ENCODE results near the gene GPR141. TPM values are rescaled to one million over a fixed set of nuclear protein-coding genes. Genes with fewer than 3 reads are reported as not detected.
"Not testable (repeated sequence)": the region's sequence is repeated elsewhere in the genome, so short reads cannot be mapped to it uniquely, and the experiment has no call there.

The GPR141 gene
- total and polyA plus RNA-seq, 3 donors from 2014 or later = 1.8 to 3.5 (median 2.5) TPM

DNA sequence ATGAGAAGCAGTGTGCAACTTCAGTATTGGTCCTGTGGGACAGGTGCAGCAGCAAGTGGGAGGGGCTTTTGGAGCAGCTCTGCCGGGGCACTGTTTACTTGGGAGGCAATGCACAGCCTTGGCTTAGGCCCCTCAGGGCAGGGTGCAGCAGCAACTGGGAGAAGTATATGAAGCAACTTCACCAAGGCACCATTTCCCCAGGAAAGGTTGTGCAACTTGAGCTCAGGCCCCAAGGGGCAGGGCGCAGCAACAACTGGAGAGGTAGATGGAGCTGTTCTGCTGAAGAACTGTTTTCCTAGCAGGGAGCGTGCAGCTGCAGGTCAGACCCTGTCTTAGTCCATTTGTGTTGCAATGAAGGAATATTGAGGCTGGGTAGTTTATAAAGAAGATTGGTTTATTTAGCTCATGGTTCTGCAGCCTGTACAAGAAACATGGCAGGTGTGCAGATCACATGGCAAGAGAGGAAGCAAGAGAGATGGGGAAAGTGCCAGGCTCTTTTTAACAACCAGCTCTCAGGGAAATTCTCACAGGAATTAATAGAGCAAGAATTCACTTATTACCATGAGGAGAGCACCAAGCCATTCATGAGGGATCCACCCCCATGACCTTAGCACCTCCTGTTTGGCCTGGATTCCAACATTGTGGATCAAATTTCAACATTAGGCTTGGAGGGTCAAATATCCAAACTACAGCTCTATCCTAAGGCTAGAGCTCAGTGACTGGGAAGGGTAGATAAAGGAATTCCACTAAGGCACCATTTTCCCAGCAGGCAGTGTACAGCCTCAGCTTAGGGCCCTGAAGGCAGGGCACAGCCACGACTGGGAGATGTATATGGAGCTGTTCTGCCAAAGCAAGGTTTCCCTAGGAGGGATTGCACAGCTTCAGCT, 10.9 kb downstream of the GPR141 start:
- Histone ChIP-seq H3K36me3 (ENCODE audit: low read depth, missing control alignments) (no peaks in the 10 kb centered on the region), H3K27me3 (no peaks in the 10 kb centered on the region), H3K27ac (no peak overlapping the region), H3K9me3 (no peaks in the 10 kb centered on the region), H3K4me3 (no peak overlapping the region), H3K4me1 (no peaks in the 10 kb centered on the region)
- DNase-seq = no peak
- TF ChIP-seq, protein P1, sequence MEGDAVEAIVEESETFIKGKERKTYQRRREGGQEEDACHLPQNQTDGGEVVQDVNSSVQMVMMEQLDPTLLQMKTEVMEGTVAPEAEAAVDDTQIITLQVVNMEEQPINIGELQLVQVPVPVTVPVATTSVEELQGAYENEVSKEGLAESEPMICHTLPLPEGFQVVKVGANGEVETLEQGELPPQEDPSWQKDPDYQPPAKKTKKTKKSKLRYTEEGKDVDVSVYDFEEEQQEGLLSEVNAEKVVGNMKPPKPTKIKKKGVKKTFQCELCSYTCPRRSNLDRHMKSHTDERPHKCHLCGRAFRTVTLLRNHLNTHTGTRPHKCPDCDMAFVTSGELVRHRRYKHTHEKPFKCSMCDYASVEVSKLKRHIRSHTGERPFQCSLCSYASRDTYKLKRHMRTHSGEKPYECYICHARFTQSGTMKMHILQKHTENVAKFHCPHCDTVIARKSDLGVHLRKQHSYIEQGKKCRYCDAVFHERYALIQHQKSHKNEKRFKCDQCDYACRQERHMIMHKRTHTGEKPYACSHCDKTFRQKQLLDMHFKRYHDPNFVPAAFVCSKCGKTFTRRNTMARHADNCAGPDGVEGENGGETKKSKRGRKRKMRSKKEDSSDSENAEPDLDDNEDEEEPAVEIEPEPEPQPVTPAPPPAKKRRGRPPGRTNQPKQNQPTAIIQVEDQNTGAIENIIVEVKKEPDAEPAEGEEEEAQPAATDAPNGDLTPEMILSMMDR (IDR thresholded peaks at IDR 0.05) = no peak
- no peak for TF ChIP-seq POLR2A (IDR thresholded peaks at IDR 0.05)
- WGBS, 2 donors = 85 to 100% methylated on average over 3 to 4 of the region's 4 CpGs
- intact Hi-C loops (cut with DNase I; ENCODE audit: low total_unique reads) = no loop called here

- H3K36me3 ChIP-seq (ENCODE audit: low read depth, missing control alignments) = no peaks in the 10 kb centered on the region
- DNase-seq = no peak
- intact Hi-C loops (cut with DNase I; ENCODE audit: low total_unique reads) = no loop called here
- 91 to 92% methylated on average over 4 of the region's 4 CpGs for WGBS, 2 donors
- no peaks in the 10 kb centered on the region for H3K27me3 ChIP-seq
- no peaks in the 10 kb centered on the region for H3K9me3 ChIP-seq
- no peak overlapping the region for H3K4me3 ChIP-seq
- H3K4me1 ChIP-seq = no peaks in the 10 kb centered on the region
- H3K27ac ChIP-seq = no peak overlapping the region
- TF ChIP-seq, protein P1 (IDR thresholded peaks at IDR 0.05) = no peak
- no peak for TF ChIP-seq POLR2A (IDR thresholded peaks at IDR 0.05)
These were observed 14.7 kb downstream of the GPR141 start for GRCh38 chr7:37698276-37698675.

DNA sequence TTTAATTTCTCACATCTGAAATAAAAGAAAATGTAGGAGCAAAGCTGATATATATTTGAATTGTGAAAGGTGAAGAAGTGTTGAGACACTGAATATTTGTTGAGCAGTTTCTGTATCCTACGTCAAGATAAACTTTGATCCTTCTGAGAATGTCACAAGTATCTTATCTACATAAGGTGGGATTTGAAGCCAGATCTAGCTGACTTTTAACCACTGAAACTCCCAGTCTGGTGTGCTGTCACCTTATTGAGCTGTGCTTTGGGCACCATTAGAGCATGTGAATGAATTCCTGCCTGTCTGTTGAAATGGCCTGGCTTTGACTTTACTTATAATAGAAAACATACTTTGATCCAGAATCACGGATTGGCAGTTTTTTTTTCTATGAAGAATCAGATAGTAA, 15.2 kb downstream of the GPR141 start:
- intact Hi-C loops (cut with DNase I; ENCODE audit: low total_unique reads) = no loop called here
- no peaks in the 10 kb centered on the region for H3K4me1 ChIP-seq
- no peak for DNase-seq
- H3K27me3 ChIP-seq = no peaks in the 10 kb centered on the region
- H3K4me3 ChIP-seq = no peak overlapping the region
- TF ChIP-seq POLR2A (IDR thresholded peaks at IDR 0.05) = no peak
- TF ChIP-seq, protein P1 (IDR thresholded peaks at IDR 0.05) = no peak
- WGBS, 2 donors = 81 to 93% methylated on average over 2 of the region's 2 CpGs
- no peak overlapping the region for H3K27ac ChIP-seq
- H3K36me3 ChIP-seq (ENCODE audit: low read depth, missing control alignments) = no peaks in the 10 kb centered on the region
- H3K9me3 ChIP-seq = no peaks in the 10 kb centered on the region

GRCh38 chr7:37701769-37702168, 18.2 kb downstream of the GPR141 start:
- no peak for TF ChIP-seq POLR2A (IDR thresholded peaks at IDR 0.05)
- TF ChIP-seq, protein P1 (IDR thresholded peaks at IDR 0.05) = no peak
- WGBS, 2 donors = 80 to 85% methylated on average over 2 of the region's 2 CpGs
- intact Hi-C loops (cut with DNase I; ENCODE audit: low total_unique reads) = no loop called here

DNA sequence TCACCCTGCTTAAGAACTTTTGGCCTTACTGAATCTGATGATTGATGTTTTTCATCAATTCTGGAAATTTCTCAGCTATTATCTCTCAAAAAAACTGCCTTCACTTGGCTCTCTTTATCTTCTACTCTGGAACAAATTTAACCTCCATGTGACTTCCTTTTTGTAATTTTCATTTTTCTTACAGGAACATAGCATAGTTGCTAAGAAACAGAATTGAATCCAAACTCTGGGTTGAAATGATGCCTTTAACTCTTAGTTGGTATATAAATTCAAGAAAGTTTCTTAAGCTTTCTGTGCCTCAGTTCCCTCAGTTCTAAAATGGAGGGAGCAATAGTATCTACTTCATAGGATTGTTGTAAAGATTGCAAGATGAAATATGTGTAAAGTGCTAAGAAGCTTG, 19.8 kb downstream of the GPR141 start:
- Histone ChIP-seq H3K27ac (no peak overlapping the region), H3K36me3 (ENCODE audit: low read depth, missing control alignments) (no peaks in the 10 kb centered on the region), H3K27me3 (no peaks in the 10 kb centered on the region), H3K4me1 (peaks cover 11% of the 10 kb centered on the region), H3K4me3 (no peak overlapping the region), H3K9me3 (no peaks in the 10 kb centered on the region)
- intact Hi-C loops (cut with DNase I; ENCODE audit: low total_unique reads) = no loop called here
- no peak for DNase-seq
- TF ChIP-seq POLR2A (IDR thresholded peaks at IDR 0.05) = no peak
- TF ChIP-seq, protein P1 (IDR thresholded peaks at IDR 0.05) = no peak

More at GRCh38 chr7:37701769-37702168, 18.2 kb downstream of the GPR141 start:
- Histone ChIP-seq H3K27me3 (no peaks in the 10 kb centered on the region), H3K9me3 (no peaks in the 10 kb centered on the region), H3K27ac (no peak overlapping the region), H3K4me3 (no peak overlapping the region), H3K4me1 (peaks cover 3% of the 10 kb centered on the region), H3K36me3 (ENCODE audit: low read depth, missing control alignments) (no peaks in the 10 kb centered on the region)
- DNase-seq = no peak

DNA sequence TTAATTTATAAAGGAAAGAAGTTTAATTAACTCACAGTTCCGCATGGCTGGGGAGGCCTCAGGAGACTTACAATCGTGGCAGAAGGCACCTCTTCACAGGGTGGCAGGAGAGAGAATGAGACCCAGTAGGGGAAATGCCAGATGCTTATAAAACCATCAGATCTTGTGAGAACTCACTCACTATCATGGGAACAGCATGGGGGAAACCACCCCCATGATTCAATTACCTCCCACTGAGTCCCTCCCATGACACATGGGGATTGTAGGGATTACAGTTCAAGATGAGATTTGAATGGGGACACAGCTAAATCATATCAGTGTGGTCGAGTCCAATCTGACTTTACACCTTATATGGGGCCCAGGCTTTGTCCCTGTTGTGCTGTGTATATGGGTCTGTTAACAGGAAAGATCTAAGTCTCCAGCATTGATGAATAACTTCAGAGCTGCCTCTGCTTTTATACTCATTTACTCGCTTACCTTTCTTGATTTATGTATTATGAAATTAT, 20.8 kb downstream of the GPR141 start:
- 92 to 95% methylated on average over 4 of the region's 4 CpGs for WGBS, 2 donors
- H3K4me3 ChIP-seq; H3K27me3 ChIP-seq; H3K9me3 ChIP-seq; DNase-seq; H3K27ac ChIP-seq; H3K36me3 ChIP-seq (ENCODE audit: low read depth, missing control alignments); intact Hi-C loops (cut with DNase I; ENCODE audit: low total_unique reads): not testable (repeated sequence)
- H3K4me1 ChIP-seq = peaks cover 11% of the 10 kb centered on the region
